Measurements from ENCODE around the gene IGFBP6.

DNA sequence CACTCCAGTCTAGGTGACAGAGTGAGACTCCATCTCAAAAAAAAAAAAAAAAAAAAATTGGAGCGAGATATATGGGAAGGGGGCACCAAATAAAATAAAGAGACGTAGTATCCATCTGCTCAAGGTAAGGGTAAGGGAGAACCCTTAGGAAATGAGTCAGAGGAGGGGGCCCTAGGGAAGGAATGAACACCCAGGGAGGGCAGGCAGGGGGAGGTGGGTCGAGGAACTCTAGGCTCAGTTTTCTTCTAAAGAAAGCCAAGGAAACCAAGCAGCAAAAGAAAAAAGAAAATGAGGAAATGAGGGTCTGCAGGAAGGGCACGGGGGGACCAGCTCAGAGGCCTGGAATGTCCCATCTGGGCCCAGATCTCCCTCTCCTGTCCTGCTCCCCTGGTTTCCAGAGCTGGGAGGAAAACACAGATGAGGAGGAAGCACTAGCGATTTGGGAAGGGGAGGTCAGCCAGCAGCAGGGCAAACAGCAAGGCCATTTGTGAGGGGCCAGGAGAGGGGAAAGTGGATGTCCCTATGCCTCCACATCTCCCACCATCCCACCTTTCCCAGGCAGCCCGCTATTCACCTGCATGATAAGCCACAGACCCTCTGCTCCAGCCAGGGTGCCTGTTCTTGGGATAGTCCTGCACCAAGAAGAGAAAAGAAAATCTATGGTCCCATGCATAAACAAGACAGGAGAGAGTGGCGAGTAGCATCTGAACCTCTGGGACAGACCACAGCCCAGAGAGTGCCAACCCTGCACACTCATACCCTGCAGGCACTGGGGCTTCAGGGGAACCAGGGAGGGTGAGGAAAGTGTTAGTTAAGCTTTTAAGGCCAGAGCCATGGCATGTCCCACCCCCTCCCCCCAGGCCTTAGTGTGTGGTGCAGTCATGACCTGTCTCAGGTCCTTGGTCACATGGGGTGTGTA is 30.1 kb upstream of the IGFBP6 start:
- TF ChIP-seq RCOR1 (IDR thresholded peaks at IDR 0.05; ENCODE audit: borderline replicate concordance in 1 of 2, low read depth in 2 of 2, low read length in 2 of 2), result no peak
- no peak for TF ChIP-seq MYC (IDR thresholded peaks at IDR 0.05; ENCODE audit: low read depth, low read length)
- no peak for TF ChIP-seq MYC (CRISPR knock-in tag; IDR thresholded peaks at IDR 0.05; ENCODE audit: borderline replicate concordance, low read depth)
- TF ChIP-seq, protein P1, sequence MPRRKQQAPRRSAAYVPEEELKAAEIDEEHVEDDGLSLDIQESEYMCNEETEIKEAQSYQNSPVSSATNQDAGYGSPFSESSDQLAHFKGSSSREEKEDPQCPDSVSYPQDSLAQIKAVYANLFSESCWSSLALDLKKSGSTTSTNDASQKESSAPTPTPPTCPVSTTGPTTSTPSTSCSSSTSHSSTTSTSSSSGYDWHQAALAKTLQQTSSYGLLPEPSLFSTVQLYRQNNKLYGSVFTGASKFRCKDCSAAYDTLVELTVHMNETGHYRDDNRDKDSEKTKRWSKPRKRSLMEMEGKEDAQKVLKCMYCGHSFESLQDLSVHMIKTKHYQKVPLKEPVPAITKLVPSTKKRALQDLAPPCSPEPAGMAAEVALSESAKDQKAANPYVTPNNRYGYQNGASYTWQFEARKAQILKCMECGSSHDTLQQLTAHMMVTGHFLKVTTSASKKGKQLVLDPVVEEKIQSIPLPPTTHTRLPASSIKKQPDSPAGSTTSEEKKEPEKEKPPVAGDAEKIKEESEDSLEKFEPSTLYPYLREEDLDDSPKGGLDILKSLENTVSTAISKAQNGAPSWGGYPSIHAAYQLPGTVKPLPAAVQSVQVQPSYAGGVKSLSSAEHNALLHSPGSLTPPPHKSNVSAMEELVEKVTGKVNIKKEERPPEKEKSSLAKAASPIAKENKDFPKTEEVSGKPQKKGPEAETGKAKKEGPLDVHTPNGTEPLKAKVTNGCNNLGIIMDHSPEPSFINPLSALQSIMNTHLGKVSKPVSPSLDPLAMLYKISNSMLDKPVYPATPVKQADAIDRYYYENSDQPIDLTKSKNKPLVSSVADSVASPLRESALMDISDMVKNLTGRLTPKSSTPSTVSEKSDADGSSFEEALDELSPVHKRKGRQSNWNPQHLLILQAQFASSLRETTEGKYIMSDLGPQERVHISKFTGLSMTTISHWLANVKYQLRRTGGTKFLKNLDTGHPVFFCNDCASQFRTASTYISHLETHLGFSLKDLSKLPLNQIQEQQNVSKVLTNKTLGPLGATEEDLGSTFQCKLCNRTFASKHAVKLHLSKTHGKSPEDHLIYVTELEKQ (CRISPR knock-in tag; IDR thresholded peaks at IDR 0.05), result no peak
- no peak for TF ChIP-seq KHSRP (IDR thresholded peaks at IDR 0.05)
- no peak for TF ChIP-seq TCF7 (IDR thresholded peaks at IDR 0.05; ENCODE audit: borderline replicate concordance)
- TF ChIP-seq ZKSCAN8 (CRISPR knock-in tag; IDR thresholded peaks at IDR 0.05), result no peak
- TF ChIP-seq ETV6 (IDR thresholded peaks at IDR 0.05; ENCODE audit: borderline replicate concordance in 1 of 2, low read depth in 2 of 2, low read length in 1 of 2), result no peak
- TF ChIP-seq ETV6 (CRISPR knock-in tag; IDR thresholded peaks at IDR 0.05; ENCODE audit: borderline replicate concordance), result no peak
- TF ChIP-seq CBX5 (IDR thresholded peaks at IDR 0.05; ENCODE audit: borderline replicate concordance, low read depth), result no peak
- no peak for TF ChIP-seq TAF1 (IDR thresholded peaks at IDR 0.05; ENCODE audit: control insufficient read depth, extremely low read depth, insufficient read depth, low read length, severe bottlenecking)
- no peak for TF ChIP-seq RBBP5 (IDR thresholded peaks at IDR 0.05; ENCODE audit: borderline replicate concordance, insufficient read depth, low read length, poor library complexity, severe bottlenecking)
